HEK293T (cell line): ENCODE data around the gene DDX10.

Experiments used
- L3MBTL2 ChIP-seq: fragments of 450-650 bp; conservative IDR thresholded peaks from 2 replicates; pipeline ENCODE4 v1.6.1; 2016; ENCODE audit warnings: mild to moderate bottlenecking
- SP1 ChIP-seq: fragments of 450-650 bp; IDR thresholded peaks from 2 replicates; pipeline ENCODE4 v1.6.1; 2017

DNA sequence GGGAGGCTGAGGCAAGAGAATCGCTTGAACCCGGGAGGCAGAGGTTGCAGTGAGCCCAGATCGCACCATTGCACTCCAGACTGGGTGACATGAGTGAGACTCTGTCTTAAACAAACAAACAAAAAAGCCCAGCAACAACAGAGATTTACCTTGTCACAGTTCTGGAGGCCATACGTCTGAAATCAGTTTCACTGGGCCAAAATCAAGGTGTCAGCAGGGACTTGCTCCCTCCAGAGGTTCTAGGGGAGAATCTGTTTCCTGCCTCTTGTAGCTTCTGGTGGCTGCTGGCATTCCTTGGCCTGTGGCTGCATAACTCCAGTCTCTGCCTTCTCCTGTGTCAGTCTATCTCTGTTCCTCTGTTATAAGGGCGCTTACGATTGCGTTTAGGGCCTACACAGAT lies 1.5 kb downstream of the DDX10 start:
- TF ChIP-seq SP1 (no peak), L3MBTL2 (no peak)
